ENCODE results near the gene PTPRE.

Gene PTPRE

GRCh38 chr10:127889605-127890195 is 17.2 kb upstream of the PTPRE start:
- no peaks in the 10 kb centered on the region for H4K20me1 ChIP-seq (ENCODE audit: insufficient read depth, low read length, poor library complexity, severe bottlenecking)
- no peaks in the 10 kb centered on the region for H3K27me3 ChIP-seq (ENCODE audit: insufficient read depth, low read length, poor library complexity, severe bottlenecking)
- no peak overlapping the region for H3K4me2 ChIP-seq (ENCODE audit: low read depth, low read length, poor library complexity, severe bottlenecking)
- H3K9me2 ChIP-seq (replicated peaks; ENCODE audit: low read depth, low read length): no peaks in the 10 kb centered on the region
- no peaks in the 10 kb centered on the region for H3K4me1 ChIP-seq (ENCODE audit: insufficient read depth, low read length, poor library complexity, severe bottlenecking)
- H3K9ac ChIP-seq (ENCODE audit: low read depth, low read length, poor library complexity, severe bottlenecking): no peak overlapping the region
- no peaks in the 10 kb centered on the region for H3K36me3 ChIP-seq (ENCODE audit: insufficient read depth, low read length)
- no peak overlapping the region for H2AFZ ChIP-seq (ENCODE audit: low read length)
- H3K79me2 ChIP-seq (ENCODE audit: insufficient read depth, low read length): no peaks in the 10 kb centered on the region
- no peak overlapping the region for H3K4me3 ChIP-seq (ENCODE audit: low read length, poor library complexity, severe bottlenecking)
- H3F3A ChIP-seq (ENCODE audit: low read depth): no peaks in the 10 kb centered on the region
- TF ChIP-seq EZH2phosphoT487 (IDR thresholded peaks at IDR 0.05; ENCODE audit: borderline replicate concordance): no peak
- no peak for TF ChIP-seq CTCF (conservative IDR thresholded peaks at IDR 0.05; ENCODE audit: low read length)
- no peaks in the 10 kb centered on the region for H3K9me3 ChIP-seq (ENCODE audit: insufficient read depth, low read depth, low read length)

GRCh38 chr10:127890216-127890615 is 16.7 kb upstream of the PTPRE start:
- Histone ChIP-seq H3F3A (ENCODE audit: low read depth) (no peaks in the 10 kb centered on the region), H3K27me3 (ENCODE audit: insufficient read depth, low read length, poor library complexity, severe bottlenecking) (no peaks in the 10 kb centered on the region), H3K9me3 (ENCODE audit: insufficient read depth, low read depth, low read length) (no peaks in the 10 kb centered on the region), H3K4me1 (ENCODE audit: insufficient read depth, low read length, poor library complexity, severe bottlenecking) (no peaks in the 10 kb centered on the region), H3K9ac (ENCODE audit: low read depth, low read length, poor library complexity, severe bottlenecking) (no peak overlapping the region), H2AFZ (ENCODE audit: low read length) (no peak overlapping the region), H3K4me2 (ENCODE audit: low read depth, low read length, poor library complexity, severe bottlenecking) (no peak overlapping the region), H3K79me2 (ENCODE audit: insufficient read depth, low read length) (no peaks in the 10 kb centered on the region), H3K36me3 (ENCODE audit: insufficient read depth, low read length) (no peaks in the 10 kb centered on the region), H3K4me3 (ENCODE audit: low read length, poor library complexity, severe bottlenecking) (no peak overlapping the region), H4K20me1 (ENCODE audit: insufficient read depth, low read length, poor library complexity, severe bottlenecking) (no peaks in the 10 kb centered on the region), H3K9me2 (replicated peaks; ENCODE audit: low read depth, low read length) (no peaks in the 10 kb centered on the region)
- TF ChIP-seq CTCF (conservative IDR thresholded peaks at IDR 0.05; ENCODE audit: low read length): no peak
- no peak for TF ChIP-seq EZH2phosphoT487 (IDR thresholded peaks at IDR 0.05; ENCODE audit: borderline replicate concordance)

- Histone ChIP-seq H3K9me3 (ENCODE audit: insufficient read depth, low read depth, low read length) (no peaks in the 10 kb centered on the region), H4K20me1 (ENCODE audit: insufficient read depth, low read length, poor library complexity, severe bottlenecking) (no peaks in the 10 kb centered on the region), H3K79me2 (ENCODE audit: insufficient read depth, low read length) (no peaks in the 10 kb centered on the region), H3K4me2 (ENCODE audit: low read depth, low read length, poor library complexity, severe bottlenecking) (no peak overlapping the region), H2AFZ (ENCODE audit: low read length) (no peak overlapping the region), H3K36me3 (ENCODE audit: insufficient read depth, low read length) (no peaks in the 10 kb centered on the region), H3K27me3 (ENCODE audit: insufficient read depth, low read length, poor library complexity, severe bottlenecking) (no peaks in the 10 kb centered on the region), H3K4me3 (ENCODE audit: low read length, poor library complexity, severe bottlenecking) (no peak overlapping the region), H3K4me1 (ENCODE audit: insufficient read depth, low read length, poor library complexity, severe bottlenecking) (no peaks in the 10 kb centered on the region), H3K9me2 (replicated peaks; ENCODE audit: low read depth, low read length) (no peaks in the 10 kb centered on the region), H3K9ac (ENCODE audit: low read depth, low read length, poor library complexity, severe bottlenecking) (no peak overlapping the region), H3F3A (ENCODE audit: low read depth) (no peaks in the 10 kb centered on the region)
- TF ChIP-seq EZH2phosphoT487 (IDR thresholded peaks at IDR 0.05; ENCODE audit: borderline replicate concordance) (no peak), CTCF (conservative IDR thresholded peaks at IDR 0.05; ENCODE audit: low read length) (no peak)
Measured at GRCh38 chr10:127890832-127891334, 16.0 kb upstream of the PTPRE start.

Data from Loucy (cell line).